Measurements from ENCODE around the gene SGCA. TPM values are rescaled to one million over a fixed set of nuclear protein-coding genes. Genes with fewer than 3 reads are reported as not detected.

Gene SGCA
- total and polyA plus RNA-seq, 2 of the 13 experiments (the other 11 are each of a cell fraction or from before 2014, with no cell fraction given) = not detected

- TF ChIP-seq SALL1 (CRISPR knock-in tag; IDR thresholded peaks at IDR 0.05) = peak; percentile 69
- TF ChIP-seq ZNF264 (CRISPR knock-in tag; IDR thresholded peaks at IDR 0.05) = no peak
- TF ChIP-seq FOXC1 (CRISPR knock-in tag; IDR thresholded peaks at IDR 0.05; ENCODE audit: borderline replicate concordance) = no peak
- TF ChIP-seq NFIC (IDR thresholded peaks at IDR 0.05; ENCODE audit: low read length) = no peak
- TF ChIP-seq HMGXB4 (CRISPR knock-in tag; IDR thresholded peaks at IDR 0.05; ENCODE audit: borderline replicate concordance in 1 of 2, low read depth in 1 of 2) = peak; percentile 82 to 86; a peak in 3 of 4 replicates
- no peak for TF ChIP-seq SSRP1 (CRISPR knock-in tag; IDR thresholded peaks at IDR 0.05)
- TF ChIP-seq CBX1 (IDR thresholded peaks at IDR 0.05; ENCODE audit: low read depth) = no peak
- TF ChIP-seq RFX5 (IDR thresholded peaks at IDR 0.05; ENCODE audit: low read depth, low read length) = no peak
- TF ChIP-seq ZNF124 (CRISPR knock-in tag; IDR thresholded peaks at IDR 0.05) = no peak
- no peak for TF ChIP-seq ZNF160 (CRISPR knock-in tag; IDR thresholded peaks at IDR 0.05)
- no peak for TF ChIP-seq FOXM1 (CRISPR knock-in tag; IDR thresholded peaks at IDR 0.05)
- TF ChIP-seq ZNF207 (IDR thresholded peaks at IDR 0.05; ENCODE audit: borderline replicate concordance) = no peak
- no peak for TF ChIP-seq GATA4 (IDR thresholded peaks at IDR 0.05; ENCODE audit: borderline replicate concordance, low read depth)
- peak; percentile 69; the same call in 1 of the 2 replicates for TF ChIP-seq YEATS4 (CRISPR knock-in tag; IDR thresholded peaks at IDR 0.05; ENCODE audit: borderline replicate concordance)
- TF ChIP-seq PATZ1 (CRISPR knock-in tag; IDR thresholded peaks at IDR 0.05) = peak; percentile 31; the same call in 1 of the 2 replicates
- TF ChIP-seq TCF7 (IDR thresholded peaks at IDR 0.05; ENCODE audit: low read depth) = no peak
- TF ChIP-seq ZNF761 (CRISPR knock-in tag; conservative IDR thresholded peaks at IDR 0.05) = 0 out of 2 replicates have a peak, but pooled peaks have one; percentile 54
- TF ChIP-seq JARID2 (CRISPR knock-in tag; IDR thresholded peaks at IDR 0.05; ENCODE audit: insufficient replicate concordance) = no peak
- TF ChIP-seq RERE (CRISPR knock-in tag; IDR thresholded peaks at IDR 0.05; ENCODE audit: low read depth) = no peak
- TF ChIP-seq RFXAP (CRISPR knock-in tag; IDR thresholded peaks at IDR 0.05; ENCODE audit: borderline replicate concordance) = peak; percentile 66; the same call in 1 of the 2 replicates
- TF ChIP-seq TGIF2 (CRISPR knock-in tag; IDR thresholded peaks at IDR 0.05) = no peak
Observed at GRCh38 chr17:50149417-50150353, 16.1 kb upstream of the SGCA start (continued).
